HG03457 (cell line): ENCODE results near the gene SLC7A8.

Experiments
- ATAC-seq: cut with Tn5 transposase; IDR thresholded peaks from one replicate; pipeline ENCODE4 v1.9.1; 2021; ENCODE audit warnings: moderate number of reproducible peaks; ENCODE audit not compliant: unreplicated experiment

SLC7A8 gene

DNA sequence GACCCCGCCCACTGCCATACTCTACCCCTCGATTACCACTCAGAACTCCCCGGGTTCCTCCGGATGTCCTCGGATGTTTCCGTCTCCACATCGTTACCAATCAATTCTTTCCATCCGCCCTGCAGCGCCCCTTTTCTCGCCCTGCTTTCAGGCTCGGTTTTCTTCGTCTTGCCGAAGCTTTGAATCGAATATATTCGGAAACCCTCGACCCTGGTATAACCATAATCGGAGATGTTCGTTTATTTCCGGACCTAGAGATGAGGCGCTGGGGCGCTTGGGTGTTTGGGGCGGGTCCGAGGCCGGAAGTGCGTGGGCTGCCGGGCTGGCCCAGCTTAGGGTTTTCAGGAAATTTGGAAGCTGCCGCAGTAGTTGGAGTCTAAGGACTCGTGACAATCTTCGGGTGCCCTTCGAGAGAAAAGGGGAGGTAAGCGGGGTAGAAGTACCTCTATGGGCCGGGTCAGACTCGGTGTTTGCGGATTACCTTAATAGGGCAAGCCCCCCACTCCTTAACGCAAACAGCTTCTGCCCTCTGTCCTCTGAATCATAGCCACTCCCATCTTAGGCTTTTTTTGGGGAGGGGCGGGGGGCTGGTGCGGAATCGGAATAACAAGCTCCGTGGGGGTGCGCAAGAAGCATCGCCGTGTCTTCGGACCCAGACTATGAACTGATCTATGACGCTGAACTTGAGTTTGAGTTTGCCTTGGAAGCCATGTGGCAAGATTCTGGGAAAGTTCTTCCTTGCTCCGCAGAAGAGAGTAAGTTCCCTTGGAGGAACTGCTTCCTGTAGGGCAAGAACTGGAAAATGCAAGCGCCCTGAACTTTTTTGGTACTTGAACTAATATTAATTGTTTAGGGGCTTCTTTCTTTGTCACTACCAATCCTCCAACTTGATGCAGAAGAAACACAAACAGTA, 88.0 kb downstream of the SLC7A8 start, which contains the start of gene C14orf119:
Gene C14orf119, plus strand, starts transcription at position 310 of the 913 bp plus-strand sequence. CDS start 2,154 bp downstream, outside the sequence.
- ATAC-seq = peak; percentile 84

DNA sequence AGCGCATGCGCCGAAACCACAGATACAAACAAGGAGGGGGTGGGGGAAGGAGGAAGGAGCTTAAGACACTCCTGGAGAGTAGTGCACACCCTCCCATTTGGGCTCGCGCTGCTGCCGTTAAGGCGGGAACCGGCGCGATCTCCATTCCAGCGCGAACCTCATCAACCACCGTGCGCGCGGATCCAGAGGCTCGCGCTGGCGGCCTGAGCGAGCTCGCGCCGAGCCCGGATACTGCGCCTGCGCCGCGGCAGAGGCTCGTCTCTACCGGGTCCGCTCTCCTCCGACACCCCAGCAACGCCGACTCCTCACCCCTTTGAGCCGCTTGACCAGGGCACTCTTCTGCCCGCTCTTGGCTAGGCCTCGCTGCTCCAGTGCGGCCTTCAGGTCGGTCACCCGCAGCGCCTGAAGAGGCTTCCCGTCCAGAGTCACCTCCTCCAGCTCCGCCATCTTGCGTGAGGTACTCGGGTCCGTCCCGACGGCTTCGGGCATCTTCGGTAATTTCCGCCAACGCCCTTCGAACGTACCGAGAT, 88.7 kb downstream of the SLC7A8 start, which contains the start of gene ACIN1:
Gene ACIN1, minus strand, starts transcription at position 471 of the 530 bp plus-strand sequence. Its CDS starts 24 bp downstream, at position 447.
- peak; percentile 26 for ATAC-seq

DNA sequence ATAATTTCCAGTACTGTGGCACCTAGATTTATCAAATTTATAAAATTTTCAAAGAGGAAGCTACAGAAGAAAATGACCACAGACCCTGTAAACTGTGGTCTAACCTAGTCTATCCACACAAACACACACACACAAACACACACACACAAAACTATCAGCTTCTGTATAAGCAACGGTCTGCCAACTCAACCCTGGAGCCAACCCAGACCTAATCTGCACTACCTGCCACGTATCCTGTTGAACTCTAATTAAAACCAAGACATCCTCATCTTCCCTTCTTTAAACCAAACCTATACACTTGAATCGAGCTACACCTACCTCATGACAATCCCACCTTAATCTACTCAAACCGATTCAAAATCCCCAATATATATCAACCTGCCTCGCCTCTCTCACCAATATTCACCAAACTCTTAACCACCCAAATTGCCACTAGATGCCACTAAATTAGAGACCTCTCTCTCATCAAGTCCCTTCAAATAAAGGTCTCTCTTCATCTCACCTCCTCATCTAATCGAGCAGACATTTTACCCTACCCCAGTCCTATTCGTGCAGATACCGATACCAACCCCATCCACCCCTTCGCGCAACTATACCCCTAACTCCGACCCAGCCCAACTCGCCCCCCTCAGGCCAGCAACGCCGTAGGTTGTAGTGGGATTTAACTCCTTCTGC, 89.3 kb downstream of the SLC7A8 start:
- ATAC-seq = no peak

- ATAC-seq = no peak
Measured at GRCh38 chr14:23093526-23093925, 89.9 kb downstream of the SLC7A8 start.

- no peak for ATAC-seq
Measured at GRCh38 chr14:23093104-23093503, 90.4 kb downstream of the SLC7A8 start.

DNA sequence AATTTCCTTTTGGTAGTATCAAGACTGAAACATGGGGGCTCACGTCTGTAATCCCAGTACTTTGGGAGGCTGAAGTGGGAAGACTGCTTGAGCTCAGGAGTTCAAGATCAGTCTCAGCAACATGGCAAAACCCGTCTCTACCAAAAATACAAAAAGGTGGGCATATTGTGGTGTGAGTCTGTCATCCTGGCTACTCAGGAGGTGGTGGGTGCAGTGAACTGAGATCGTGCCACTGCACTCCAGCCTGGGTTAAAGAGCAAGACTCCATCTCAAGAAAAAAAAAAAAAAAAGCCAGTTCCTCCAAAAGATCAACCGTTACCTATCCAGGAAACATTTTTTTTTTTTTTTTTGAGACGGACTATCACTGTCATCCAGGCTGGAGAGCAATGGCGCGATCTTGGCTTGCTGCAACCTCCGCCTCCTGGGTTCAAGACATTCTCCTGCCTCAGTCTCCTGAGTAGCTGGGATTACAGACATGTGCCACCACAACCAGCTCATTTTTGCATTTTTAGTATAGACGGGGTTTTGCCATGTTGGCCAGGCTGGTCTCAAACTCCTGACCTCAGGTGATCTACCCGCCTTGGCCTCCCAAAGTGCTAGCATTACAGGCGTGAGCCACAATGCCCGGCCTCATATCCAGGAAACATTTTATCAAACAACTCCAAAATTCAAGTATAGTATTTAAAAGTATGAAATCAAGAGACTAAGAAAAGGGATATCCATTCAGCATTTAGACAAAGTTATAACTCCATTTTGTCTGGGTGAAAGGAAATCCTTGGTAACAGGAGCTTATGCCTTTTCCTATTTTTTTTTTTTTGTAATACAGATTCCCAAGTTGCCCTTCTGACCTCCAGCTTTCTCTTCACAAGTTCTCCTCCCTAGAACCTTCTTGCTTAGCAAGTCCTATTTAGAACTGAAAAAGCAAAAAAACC, 91.9 kb downstream of the SLC7A8 start:
- no peak for ATAC-seq

- no peak for ATAC-seq
Measured at GRCh38 chr14:23090254-23090636, 93.2 kb downstream of the SLC7A8 start.

DNA sequence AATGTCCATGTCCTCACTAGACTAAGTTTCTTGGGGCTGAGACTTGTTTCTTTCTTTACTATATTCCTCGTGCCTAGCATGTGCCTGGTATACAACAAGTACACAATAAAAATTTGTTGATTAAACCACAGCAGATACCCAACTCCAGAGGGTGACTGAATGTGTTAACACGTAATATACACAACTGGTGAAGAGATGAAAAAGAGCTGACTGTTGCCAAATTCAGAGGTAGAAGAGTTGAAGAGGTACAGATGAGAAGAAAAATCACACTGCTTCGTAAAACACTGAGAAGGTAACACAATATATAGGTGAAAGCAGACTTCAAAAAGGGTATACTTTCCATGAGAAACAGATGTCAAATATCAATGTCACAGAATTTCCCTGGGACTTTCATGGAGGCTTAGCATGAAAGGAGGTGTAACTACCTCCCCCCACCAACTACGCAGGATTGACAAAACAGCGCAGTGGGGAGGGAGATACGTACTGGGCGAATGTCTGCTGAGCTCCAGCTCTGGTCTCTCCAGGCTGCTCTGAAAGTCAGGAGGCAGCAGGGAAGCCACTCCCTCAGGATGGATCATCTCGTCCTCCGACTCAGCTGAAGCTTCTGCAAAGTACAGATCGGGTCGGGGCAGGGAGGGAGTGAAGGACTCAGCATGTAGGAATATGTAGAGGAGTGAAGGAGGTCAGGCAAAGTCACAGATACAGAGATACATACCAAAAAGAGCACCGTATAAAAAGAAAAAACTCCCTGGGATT, 93.8 kb downstream of the SLC7A8 start:
- ATAC-seq = no peak

- ATAC-seq = no peak
Measured at GRCh38 chr14:23086565-23086964, 96.9 kb downstream of the SLC7A8 start.

GRCh38 chr14:23085458-23085857, 98.0 kb downstream of the SLC7A8 start:
- no peak for ATAC-seq

DNA sequence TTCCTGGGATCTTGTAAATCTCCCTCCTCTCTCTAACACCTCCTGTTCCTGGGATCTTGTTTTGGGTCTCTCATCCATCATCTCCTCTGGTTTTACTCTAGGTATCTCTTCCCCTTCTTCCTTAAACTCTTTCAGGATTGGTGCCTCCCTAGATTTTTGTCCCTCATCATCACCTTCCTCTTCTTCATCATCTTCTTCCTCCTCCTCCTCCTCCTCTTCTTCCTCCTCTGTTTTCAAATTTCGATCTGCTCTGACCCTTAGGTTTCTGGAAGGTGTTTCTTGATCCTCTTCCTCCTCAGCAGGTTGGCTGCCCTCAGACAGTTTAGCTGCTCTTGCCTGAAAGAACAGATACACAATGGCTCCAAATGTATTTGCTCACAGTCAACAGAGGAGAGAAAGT, 103.0 kb downstream of the SLC7A8 start:
- ATAC-seq = no peak

- no peak for ATAC-seq
Measured at GRCh38 chr14:23079716-23080115, 103.7 kb downstream of the SLC7A8 start.

- ATAC-seq = no peak
Measured at GRCh38 chr14:23078692-23079116, 104.8 kb downstream of the SLC7A8 start.

DNA sequence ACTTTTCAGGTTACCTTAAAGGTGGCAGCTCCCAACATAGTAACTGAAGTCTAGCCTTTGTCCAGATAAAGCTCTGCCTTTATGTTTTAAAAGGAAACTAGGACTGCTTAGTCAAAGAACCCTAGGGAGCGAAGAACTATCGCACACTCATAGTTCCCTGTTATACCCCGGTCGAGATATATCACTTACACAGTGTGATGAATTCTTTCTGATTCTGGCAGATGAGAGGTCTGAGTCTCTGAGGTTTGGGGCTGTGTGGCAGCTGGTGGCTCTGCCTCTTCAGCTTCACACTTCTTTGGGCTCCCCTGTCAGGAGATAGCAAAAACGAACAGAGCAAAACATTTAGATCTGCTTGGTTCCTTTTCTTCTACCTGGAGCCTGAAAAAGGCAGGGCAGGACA, 105.5 kb downstream of the SLC7A8 start:
- no peak for ATAC-seq

DNA sequence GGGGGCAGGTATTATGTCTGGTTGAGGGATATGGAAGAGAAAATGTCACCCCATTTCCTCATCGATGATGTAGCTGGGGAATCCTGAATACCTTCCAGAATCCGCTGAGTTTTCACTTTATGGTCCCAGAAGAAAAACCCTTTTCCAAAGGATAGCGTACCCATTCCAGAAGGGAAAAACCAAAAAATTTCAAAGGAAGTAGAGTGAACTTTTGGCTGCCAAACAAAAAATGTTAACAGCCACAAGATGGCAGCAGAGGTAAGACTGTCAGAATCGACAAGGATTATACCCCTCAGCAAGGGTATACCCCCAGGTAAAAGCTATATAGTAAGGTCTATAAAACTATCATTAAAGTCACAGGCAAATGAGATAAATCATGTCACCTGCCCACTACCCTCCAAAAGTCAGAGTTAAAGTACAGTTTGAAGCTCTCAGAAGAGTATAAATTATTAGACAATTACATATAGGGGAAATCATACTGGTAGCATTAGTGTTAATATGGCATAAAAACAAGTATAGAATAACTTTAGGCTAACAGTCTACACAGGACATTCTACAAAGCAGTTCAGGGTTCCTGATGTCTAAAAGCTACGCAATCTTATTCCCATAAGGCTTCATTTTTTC, 106.6 kb downstream of the SLC7A8 start:
- ATAC-seq = no peak
